ENCODE measurements around the gene PTPN21.

Gene PTPN21

DNA sequence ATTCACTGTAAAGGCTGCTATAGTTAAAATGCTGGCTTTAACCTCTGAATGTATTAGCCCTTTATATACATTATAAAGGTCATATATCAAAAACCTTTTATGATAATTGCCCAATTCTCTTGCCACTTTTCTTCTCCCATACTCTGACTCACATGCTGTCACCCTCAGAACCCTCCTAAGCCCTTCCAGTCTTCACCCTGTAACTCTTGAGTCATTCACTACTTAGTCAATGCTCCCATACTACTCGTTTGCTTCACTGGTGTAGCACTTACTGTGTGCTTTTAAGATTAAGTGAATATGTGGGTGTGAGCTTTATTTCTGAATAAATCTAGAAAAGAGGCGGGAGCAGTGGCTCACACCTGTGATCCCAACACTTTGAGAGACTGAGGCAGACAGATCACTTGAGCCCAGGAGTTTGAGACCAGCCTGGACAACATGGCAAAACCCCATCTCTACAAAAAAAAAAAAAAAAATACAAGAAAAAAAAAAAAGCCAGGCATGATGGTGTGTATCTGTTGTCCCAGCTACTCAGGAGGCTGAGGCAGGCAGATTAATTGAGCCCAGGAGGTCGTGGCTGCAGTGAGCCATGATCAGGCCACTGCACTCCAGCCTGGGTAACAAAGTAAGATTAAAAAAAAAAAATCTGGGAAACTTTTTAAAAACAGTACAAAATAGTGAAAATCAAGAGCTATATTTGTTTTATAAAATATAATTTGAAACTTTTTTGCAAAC, 131.7 kb downstream of the PTPN21 start:
- no peak overlapping the region for H2AFZ ChIP-seq (ENCODE audit: insufficient read depth, low read length, poor library complexity)
- H2BK5ac ChIP-seq (ENCODE audit: low read depth, low read length, poor library complexity): no peak overlapping the region
- no peaks in the 10 kb centered on the region for H3K9me3 ChIP-seq (ENCODE audit: insufficient read depth, low read depth, low read length)
- H4K12ac ChIP-seq (ENCODE audit: low read depth, low read length): no peak overlapping the region
- no peak overlapping the region for H3K4me2 ChIP-seq (ENCODE audit: low read length)
- H3K79me2 ChIP-seq (ENCODE audit: control insufficient read depth, insufficient read depth, low read length, poor library complexity): no peaks in the 10 kb centered on the region
- no peak overlapping the region for H3K4ac ChIP-seq (ENCODE audit: low read depth, low read length)
- H3K79me1 ChIP-seq (ENCODE audit: low read length): no peaks in the 10 kb centered on the region
- H3K23ac ChIP-seq (ENCODE audit: low read length): no peak overlapping the region
- no peak overlapping the region for H2BK120ac ChIP-seq (ENCODE audit: insufficient read depth, low read length, poor library complexity)
- no peak overlapping the region for H2BK12ac ChIP-seq (ENCODE audit: low read length)
- H3K27ac ChIP-seq (ENCODE audit: low read depth, low read length): no peak overlapping the region
- H3K9ac ChIP-seq (ENCODE audit: low read length): no peak overlapping the region
- H4K91ac ChIP-seq (ENCODE audit: low read depth, low read length): no peak overlapping the region
- no peak overlapping the region for H4K8ac ChIP-seq (ENCODE audit: low read depth, low read length)
- H3K36me3 ChIP-seq (ENCODE audit: control insufficient read depth in 1 of 2, insufficient read depth in 2 of 2, low read length in 2 of 2): no peaks in the 10 kb centered on the region
- H2AK5ac ChIP-seq (ENCODE audit: low read length): no peak overlapping the region
- DNase-seq: no peak
- no CpG with 5 or more reads among the region's 3 CpGs for WGBS (ENCODE audit: extremely low coverage, insufficient coverage, insufficient read length)
- no peak overlapping the region for H3K4me3 ChIP-seq (ENCODE audit: low read depth, low read length)
- no peaks in the 10 kb centered on the region for H3K4me1 ChIP-seq (ENCODE audit: control insufficient read depth in 1 of 2, insufficient read depth in 2 of 2, low read length in 2 of 2)
- H3K18ac ChIP-seq (ENCODE audit: low read length): no peak overlapping the region
- no peaks in the 10 kb centered on the region for H3K27me3 ChIP-seq (ENCODE audit: insufficient read depth, low read length)
- H3K14ac ChIP-seq (ENCODE audit: low read length): no peak overlapping the region

DNA sequence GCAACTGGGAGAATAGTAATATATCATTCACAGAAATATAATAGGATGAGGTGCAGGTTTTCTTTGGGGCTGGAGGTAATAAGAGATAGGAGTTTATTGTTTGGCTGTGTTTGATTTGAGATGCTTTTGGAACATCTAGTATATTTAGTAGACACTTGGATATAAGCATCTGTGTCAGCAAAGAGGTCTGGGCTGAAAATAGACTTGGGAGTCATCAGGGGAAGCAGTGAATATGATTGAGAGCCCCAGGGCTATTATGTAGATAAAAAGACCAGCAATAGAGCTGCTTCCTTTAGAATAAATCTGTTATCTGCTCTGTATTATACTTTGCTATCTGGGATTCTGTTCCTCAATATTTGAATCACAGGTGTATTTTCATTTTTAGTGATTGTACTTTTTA, 132.8 kb downstream of the PTPN21 start:
- H2AK5ac ChIP-seq (ENCODE audit: low read length): no peak overlapping the region
- H3K79me1 ChIP-seq (ENCODE audit: low read length): no peaks in the 10 kb centered on the region
- no peak overlapping the region for H2BK5ac ChIP-seq (ENCODE audit: low read depth, low read length, poor library complexity)
- H3K9ac ChIP-seq (ENCODE audit: low read length): no peak overlapping the region
- no peak overlapping the region for H2AFZ ChIP-seq (ENCODE audit: insufficient read depth, low read length, poor library complexity)
- H3K9me3 ChIP-seq (ENCODE audit: insufficient read depth, low read depth, low read length): no peaks in the 10 kb centered on the region
- H4K8ac ChIP-seq (ENCODE audit: low read depth, low read length): no peak overlapping the region
- H3K27me3 ChIP-seq (ENCODE audit: insufficient read depth, low read length): no peaks in the 10 kb centered on the region
- no peak overlapping the region for H4K12ac ChIP-seq (ENCODE audit: low read depth, low read length)
- H2BK120ac ChIP-seq (ENCODE audit: insufficient read depth, low read length, poor library complexity): no peak overlapping the region
- no peak overlapping the region for H4K91ac ChIP-seq (ENCODE audit: low read depth, low read length)
- H3K23ac ChIP-seq (ENCODE audit: low read length): no peak overlapping the region
- no peak overlapping the region for H3K4me2 ChIP-seq (ENCODE audit: low read length)
- H3K18ac ChIP-seq (ENCODE audit: low read length): no peak overlapping the region
- H3K14ac ChIP-seq (ENCODE audit: low read length): no peak overlapping the region
- H3K27ac ChIP-seq (ENCODE audit: low read depth, low read length): no peak overlapping the region
- H3K79me2 ChIP-seq (ENCODE audit: control insufficient read depth, insufficient read depth, low read length, poor library complexity): no peaks in the 10 kb centered on the region
- H2BK12ac ChIP-seq (ENCODE audit: low read length): no peak overlapping the region
- no peaks in the 10 kb centered on the region for H3K4me1 ChIP-seq (ENCODE audit: control insufficient read depth in 1 of 2, insufficient read depth in 2 of 2, low read length in 2 of 2)
- peaks cover 0 to 2% of the 10 kb centered on the region in 2 experiments for H3K36me3 ChIP-seq (ENCODE audit: control insufficient read depth in 1 of 2, insufficient read depth in 2 of 2, low read length in 2 of 2)
- H3K4ac ChIP-seq (ENCODE audit: low read depth, low read length): no peak overlapping the region
- DNase-seq: no peak
- no peak overlapping the region for H3K4me3 ChIP-seq (ENCODE audit: low read depth, low read length)

DNA sequence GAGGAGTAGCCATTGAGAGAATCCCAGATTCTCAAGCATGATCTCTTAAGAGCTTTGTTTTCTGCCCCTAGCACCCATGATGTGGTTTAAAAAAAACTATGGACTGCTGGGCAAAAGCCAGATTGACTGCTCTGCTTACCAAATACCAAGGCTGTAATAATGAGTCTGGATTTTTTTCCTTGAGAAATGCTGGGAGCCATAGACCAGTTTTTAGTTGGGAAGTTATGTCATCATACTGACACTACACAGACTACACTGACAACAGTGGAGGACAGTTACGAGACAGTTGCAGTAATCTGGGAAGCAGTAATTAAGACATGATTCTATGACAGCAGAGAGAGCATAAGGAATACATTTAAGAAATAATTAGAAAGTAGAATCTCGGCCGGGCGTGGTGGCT, 133.5 kb downstream of the PTPN21 start:
- H3K9me3 ChIP-seq (ENCODE audit: insufficient read depth, low read depth, low read length): no peaks in the 10 kb centered on the region
- no peak overlapping the region for H4K91ac ChIP-seq (ENCODE audit: low read depth, low read length)
- no peaks in the 10 kb centered on the region for H3K79me2 ChIP-seq (ENCODE audit: control insufficient read depth, insufficient read depth, low read length, poor library complexity)
- H2BK12ac ChIP-seq (ENCODE audit: low read length): no peak overlapping the region
- H4K8ac ChIP-seq (ENCODE audit: low read depth, low read length): no peak overlapping the region
- no peak overlapping the region for H3K9ac ChIP-seq (ENCODE audit: low read length)
- no peak overlapping the region for H2BK5ac ChIP-seq (ENCODE audit: low read depth, low read length, poor library complexity)
- H3K79me1 ChIP-seq (ENCODE audit: low read length): no peaks in the 10 kb centered on the region
- H3K4ac ChIP-seq (ENCODE audit: low read depth, low read length): no peak overlapping the region
- no peak overlapping the region for H3K14ac ChIP-seq (ENCODE audit: low read length)
- H3K4me3 ChIP-seq (ENCODE audit: low read depth, low read length): no peak overlapping the region
- no peak overlapping the region for H3K23ac ChIP-seq (ENCODE audit: low read length)
- no peak overlapping the region for H2AK5ac ChIP-seq (ENCODE audit: low read length)
- H3K4me1 ChIP-seq (ENCODE audit: control insufficient read depth in 1 of 2, insufficient read depth in 2 of 2, low read length in 2 of 2): no peaks in the 10 kb centered on the region
- no peak overlapping the region for H3K4me2 ChIP-seq (ENCODE audit: low read length)
- no peak overlapping the region for H3K18ac ChIP-seq (ENCODE audit: low read length)
- no peak overlapping the region for H4K12ac ChIP-seq (ENCODE audit: low read depth, low read length)
- DNase-seq: no peak
- no peak overlapping the region for H3K27ac ChIP-seq (ENCODE audit: low read depth, low read length)
- no peaks in the 10 kb centered on the region for H3K27me3 ChIP-seq (ENCODE audit: insufficient read depth, low read length)
- no peak overlapping the region for H2BK120ac ChIP-seq (ENCODE audit: insufficient read depth, low read length, poor library complexity)
- WGBS (ENCODE audit: extremely low coverage, insufficient coverage, insufficient read length): no CpG with 5 or more reads among the region's 4 CpGs
- H3K36me3 ChIP-seq (ENCODE audit: control insufficient read depth in 1 of 2, insufficient read depth in 2 of 2, low read length in 2 of 2): peaks cover 0 to 2% of the 10 kb centered on the region in 2 experiments
- no peak overlapping the region for H2AFZ ChIP-seq (ENCODE audit: insufficient read depth, low read length, poor library complexity)

DNA sequence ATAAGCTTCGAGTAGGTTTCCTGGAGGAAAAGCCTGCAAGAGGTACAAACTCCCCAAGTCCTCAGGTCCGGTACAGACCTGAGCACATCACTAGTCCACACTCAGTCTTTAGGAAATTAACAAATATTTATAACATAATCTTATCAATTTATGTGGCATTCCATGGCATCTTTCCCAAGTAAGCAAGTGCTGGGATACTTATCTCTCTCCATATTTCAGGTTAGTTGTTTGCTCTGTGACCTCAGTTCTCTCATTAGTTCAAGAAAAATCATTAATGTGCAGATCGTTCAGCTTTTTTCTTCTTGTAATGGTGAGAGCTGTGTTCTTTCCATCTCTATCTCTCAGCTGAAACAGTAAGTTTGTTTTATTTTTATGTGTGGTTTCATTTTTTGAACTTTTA, 134.6 kb downstream of the PTPN21 start:
- Histone ChIP-seq H3K4ac (ENCODE audit: low read depth, low read length) (no peak overlapping the region), H3K9me3 (ENCODE audit: insufficient read depth, low read depth, low read length) (no peaks in the 10 kb centered on the region), H3K4me3 (ENCODE audit: low read depth, low read length) (no peak overlapping the region), H3K4me1 (ENCODE audit: control insufficient read depth in 1 of 2, insufficient read depth in 2 of 2, low read length in 2 of 2) (no peaks in the 10 kb centered on the region), H4K8ac (ENCODE audit: low read depth, low read length) (no peak overlapping the region), H3K27ac (ENCODE audit: low read depth, low read length) (no peak overlapping the region), H3K18ac (ENCODE audit: low read length) (no peak overlapping the region), H2AK5ac (ENCODE audit: low read length) (no peak overlapping the region), H2AFZ (ENCODE audit: insufficient read depth, low read length, poor library complexity) (no peak overlapping the region), H3K79me1 (ENCODE audit: low read length) (no peaks in the 10 kb centered on the region), H4K12ac (ENCODE audit: low read depth, low read length) (no peak overlapping the region), H3K14ac (ENCODE audit: low read length) (no peak overlapping the region), H4K91ac (ENCODE audit: low read depth, low read length) (no peak overlapping the region), H2BK120ac (ENCODE audit: insufficient read depth, low read length, poor library complexity) (no peak overlapping the region), H3K23ac (ENCODE audit: low read length) (no peak overlapping the region), H2BK12ac (ENCODE audit: low read length) (no peak overlapping the region), H3K79me2 (ENCODE audit: control insufficient read depth, insufficient read depth, low read length, poor library complexity) (no peaks in the 10 kb centered on the region), H3K36me3 (ENCODE audit: control insufficient read depth in 1 of 2, insufficient read depth in 2 of 2, low read length in 2 of 2) (peaks cover 0 to 2% of the 10 kb centered on the region in 2 experiments), H3K27me3 (ENCODE audit: insufficient read depth, low read length) (no peaks in the 10 kb centered on the region), H2BK5ac (ENCODE audit: low read depth, low read length, poor library complexity) (no peak overlapping the region), H3K9ac (ENCODE audit: low read length) (no peak overlapping the region), H3K4me2 (ENCODE audit: low read length) (no peak overlapping the region)
- WGBS (ENCODE audit: extremely low coverage, insufficient coverage, insufficient read length): no CpG with 5 or more reads among the region's 3 CpGs
- DNase-seq: no peak

All from trophoblast cell (in vitro differentiated cells and primary cell).